OCI-LY1 (cell line): ENCODE data around the gene NUDCD3.

Experiments used
- H2AFZ ChIP-seq: fragments of 200-600 bp; sonication (generic), shearing (Covaris generic); 2 replicates; pipeline ENCODE4 v1.6.0; 2014; ENCODE audit warnings: antibody characterized with exemption, mild to moderate bottlenecking, low read length
- H3F3A ChIP-seq: fragments of 200-600 bp; sonication (generic), shearing (Covaris generic); 2 replicates; pipeline ENCODE4 v1.6.0; 2014; ENCODE audit warnings: mild to moderate bottlenecking, antibody characterized with exemption, low read length, moderate library complexity; ENCODE audit not compliant: insufficient read depth
- H3K27ac ChIP-seq: fragments of 200-600 bp; sonication (generic); 2 replicates; pipeline ENCODE4 v1.5.1; 2014; ENCODE audit warnings: low read length, mixed run types, mild to moderate bottlenecking, low read depth; ENCODE audit not compliant: poor library complexity, severe bottlenecking
- H3K27me3 ChIP-seq: fragments of 200-600 bp; sonication (generic); 2 replicates; pipeline ENCODE4 v1.6.0; 2014; ENCODE audit warnings: antibody characterized with exemption, mild to moderate bottlenecking, low read length, moderate library complexity; ENCODE audit not compliant: insufficient read depth
- H3K36me3 ChIP-seq: fragments of 200-600 bp; sonication (generic); 2 replicates; pipeline ENCODE4 v1.6.1; 2014; ENCODE audit warnings: mild to moderate bottlenecking, antibody characterized with exemption, low read length, moderate library complexity, mixed read lengths; ENCODE audit not compliant: insufficient read depth
- H3K4me1 ChIP-seq: fragments of 200-600 bp; sonication (generic); 2 replicates; pipeline ENCODE4 v1.5.1; 2014; ENCODE audit warnings: mild to moderate bottlenecking, low read length, moderate library complexity; ENCODE audit not compliant: insufficient read depth, severe bottlenecking
- H3K4me2 ChIP-seq: fragments of 200-600 bp; sonication (generic), shearing (Covaris generic); 2 replicates; pipeline ENCODE4 v1.6.1; 2014; ENCODE audit warnings: low read length
- H3K4me3 ChIP-seq: fragments of 200-600 bp; sonication (generic); 2 replicates; pipeline ENCODE4 v1.5.1; 2014; ENCODE audit warnings: low read length, low read depth, mild to moderate bottlenecking, mixed read lengths; ENCODE audit not compliant: poor library complexity, severe bottlenecking
- H3K79me2 ChIP-seq: fragments of 200-600 bp; shearing (Covaris generic); 2 replicates; pipeline ENCODE4 v1.6.1; 2016; ENCODE audit warnings: mixed run types, low read length, mixed read lengths; ENCODE audit not compliant: insufficient read depth
- H3K9ac ChIP-seq: fragments of 200-600 bp; sonication (generic), shearing (Covaris generic); 2 replicates; pipeline ENCODE4 v1.6.1; 2014; ENCODE audit warnings: mild to moderate bottlenecking, low read length, mixed read lengths
- H3K9me2 ChIP-seq: fragments of 200-600 bp; sonication (generic), shearing (Covaris generic); 2 replicates; pipeline ENCODE4 v1.6.1; 2014; ENCODE audit warnings: low read depth, mild to moderate bottlenecking, low read length, mixed read lengths
- H3K9me3 ChIP-seq: fragments of 200-600 bp; shearing (Covaris generic); 2 replicates; pipeline ENCODE4 v1.6.1; 2014; ENCODE audit warnings: low read length, mixed read lengths
- H4K20me1 ChIP-seq: fragments of 200-600 bp; sonication (generic), shearing (Covaris generic); 2 replicates; pipeline ENCODE4 v1.6.0; 2016; ENCODE audit warnings: mild to moderate bottlenecking, low read length; ENCODE audit not compliant: insufficient read depth
- CTCF ChIP-seq: fragments of 200-600 bp; sonication (generic), shearing (Covaris generic); IDR thresholded peaks from 2 replicates; pipeline ENCODE4 v1.5.1; 2017; ENCODE audit warnings: mild to moderate bottlenecking, antibody characterized with exemption, low read length, moderate library complexity, mixed read lengths
- EZH2 ChIP-seq: fragments of 200-600 bp; sonication (generic), shearing (Covaris generic); IDR thresholded peaks from 2 replicates; pipeline ENCODE4 v1.8.0; 2017; ENCODE audit warnings: borderline replicate concordance, mixed run types, mild to moderate bottlenecking, antibody characterized with exemption, low read length, moderate library complexity, mixed read lengths

NUDCD3 gene

GRCh38 chr7:44408596-44408995 lies 81.9 kb downstream of the NUDCD3 start:
- H3K4me2 ChIP-seq = no peak overlapping the region
- H3K79me2 ChIP-seq = peaks cover 8% of the 10 kb centered on the region; the same call in 1 of the 2 replicates
- peaks cover 51% of the 10 kb centered on the region for H3K36me3 ChIP-seq
- H3F3A ChIP-seq = no peaks in the 10 kb centered on the region
- H3K4me3 ChIP-seq = no peak overlapping the region
- TF ChIP-seq CTCF (no peak), EZH2 (no peak)
- H3K4me1 ChIP-seq = no peaks in the 10 kb centered on the region
- H3K27me3 ChIP-seq = no peaks in the 10 kb centered on the region
- H4K20me1 ChIP-seq = no peaks in the 10 kb centered on the region
- no peak overlapping the region for H3K9ac ChIP-seq
- no peaks in the 10 kb centered on the region for H3K9me2 ChIP-seq
- no peak overlapping the region for H2AFZ ChIP-seq
- H3K27ac ChIP-seq = no peak overlapping the region
- peaks cover 12% of the 10 kb centered on the region for H3K9me3 ChIP-seq

- Histone ChIP-seq H2AFZ (no peak overlapping the region), H3K4me1 (no peaks in the 10 kb centered on the region), H3K4me3 (no peak overlapping the region), H3K9me2 (no peaks in the 10 kb centered on the region), H3K9me3 (no peaks in the 10 kb centered on the region), H3K79me2 (0 out of 2 replicates have a peak, but pooled peaks cover 4% of the 10 kb centered on the region), H3K4me2 (no peak overlapping the region), H3F3A (no peaks in the 10 kb centered on the region), H3K27me3 (no peaks in the 10 kb centered on the region), H3K9ac (no peak overlapping the region), H4K20me1 (no peaks in the 10 kb centered on the region), H3K36me3 (peaks cover 51% of the 10 kb centered on the region), H3K27ac (no peak overlapping the region)
- TF ChIP-seq EZH2 = no peak
- no peak for TF ChIP-seq CTCF
These were observed 86.7 kb downstream of the NUDCD3 start for GRCh38 chr7:44403775-44404174.

- H3K27me3 ChIP-seq = no peaks in the 10 kb centered on the region
- H3K9ac ChIP-seq = no peak overlapping the region
- no peak overlapping the region for H3K27ac ChIP-seq
These were observed 87.2 kb downstream of the NUDCD3 start for GRCh38 chr7:44403176-44403759.

More at GRCh38 chr7:44403176-44403759, 87.2 kb downstream of the NUDCD3 start:
- Histone ChIP-seq H3K4me1 (no peaks in the 10 kb centered on the region), H3K9me3 (no peaks in the 10 kb centered on the region), H3K9me2 (no peaks in the 10 kb centered on the region), H3K4me3 (no peak overlapping the region), H3K79me2 (0 out of 2 replicates have a peak, but pooled peaks cover 4% of the 10 kb centered on the region), H3F3A (no peaks in the 10 kb centered on the region), H3K4me2 (no peak overlapping the region), H2AFZ (no peak overlapping the region), H3K36me3 (peaks cover 56% of the 10 kb centered on the region), H4K20me1 (no peaks in the 10 kb centered on the region)
- TF ChIP-seq EZH2 (no peak), CTCF (no peak)
